SJCRH30 (cell line): Measurements from ENCODE around the gene TCOF1. TPM values are rescaled to one million over a fixed set of nuclear protein-coding genes. Genes with fewer than 3 reads are reported as not detected.
"Not testable (repeated sequence)": the region's sequence is repeated elsewhere in the genome, so short reads cannot be mapped to it uniquely, and the experiment has no call there.

Source experiments
- DNase-seq, 2 experiments: peaks; one replicate each; pipeline ENCODE4 v3.0.0-alpha.2; 2015 to 2020
- H3K27ac ChIP-seq: fragments of 250-450 bp; sonication (Bioruptor Pico); 2 replicates; pipeline ENCODE4 v1.5.1; 2020; ENCODE audit warnings: mild to moderate bottlenecking, moderate library complexity
- H3K27me3 ChIP-seq: fragments of 250-450 bp; sonication (Bioruptor Pico); 2 replicates; pipeline ENCODE4 v1.5.1; 2020; ENCODE audit warnings: mild to moderate bottlenecking, moderate library complexity
- H3K36me3 ChIP-seq: fragments of 250-450 bp; sonication (Bioruptor Pico); 2 replicates; pipeline ENCODE4 v1.5.1; 2020; ENCODE audit warnings: mild to moderate bottlenecking, moderate library complexity
- H3K4me1 ChIP-seq: fragments of 250-450 bp; sonication (Bioruptor Pico); 2 replicates; pipeline ENCODE4 v1.5.1; 2020; ENCODE audit warnings: mild to moderate bottlenecking, moderate library complexity
- H3K4me3 ChIP-seq: fragments of 250-450 bp; sonication (Bioruptor Pico); 2 replicates; pipeline ENCODE4 v1.5.1; 2020; ENCODE audit warnings: mild to moderate bottlenecking, moderate library complexity
- H3K9me3 ChIP-seq: fragments of 250-450 bp; sonication (Bioruptor Pico); replicated peaks from 2 replicates; pipeline ENCODE4 v1.5.1; 2020; ENCODE audit warnings: mild to moderate bottlenecking, moderate library complexity
- total RNA-seq: library from RNA; depleted of rRNA; stranded (reverse); fragments of >200 nt; shearing (Covaris generic); gene quantifications from 2 replicates; pipeline ENCODE4 v1.2.3, GENCODE V29; 2014

Gene TCOF1
- total RNA-seq, 1 experiment from 2014 or later = 58.9 TPM

- Histone ChIP-seq H3K27ac (no peak overlapping the region), H3K36me3 (no peaks in the 10 kb centered on the region), H3K27me3 (peaks cover 4% of the 10 kb centered on the region; the same call in 1 of the 2 replicates), H3K4me1 (no peaks in the 10 kb centered on the region), H3K4me3 (no peak overlapping the region), H3K9me3 (no peaks in the 10 kb centered on the region)
- DNase-seq = no peak
These were observed 50.9 kb downstream of the TCOF1 start for GRCh38 chr5:150408231-150408943.

GRCh38 chr5:150409638-150410523 is 52.4 kb downstream of the TCOF1 start:
- Histone ChIP-seq H3K27me3 (peaks cover 6% of the 10 kb centered on the region; the same call in 1 of the 2 replicates), H3K36me3 (no peaks in the 10 kb centered on the region), H3K27ac (no peak overlapping the region), H3K4me3 (no peak overlapping the region), H3K9me3 (no peaks in the 10 kb centered on the region), H3K4me1 (no peaks in the 10 kb centered on the region)
- DNase-seq = peak; percentile 74 to 88

- Histone ChIP-seq H3K4me1 (no peaks in the 10 kb centered on the region), H3K4me3 (no peak overlapping the region), H3K27me3 (peaks cover 6% of the 10 kb centered on the region; the same call in 1 of the 2 replicates), H3K27ac (no peak overlapping the region), H3K9me3 (no peaks in the 10 kb centered on the region), H3K36me3 (no peaks in the 10 kb centered on the region)
- peak in 1 of 2 experiments; percentile 59 for DNase-seq
These were observed 53.2 kb downstream of the TCOF1 start for GRCh38 chr5:150410524-150411244.

- Histone ChIP-seq H3K4me3 (no peak overlapping the region), H3K27ac (no peak overlapping the region), H3K9me3 (no peaks in the 10 kb centered on the region), H3K4me1 (no peaks in the 10 kb centered on the region), H3K36me3 (no peaks in the 10 kb centered on the region), H3K27me3 (peaks cover 6% of the 10 kb centered on the region; the same call in 1 of the 2 replicates)
- DNase-seq = no peak
These were observed 53.9 kb downstream of the TCOF1 start for GRCh38 chr5:150411245-150411979.

GRCh38 chr5:150412319-150413175 is 55.0 kb downstream of the TCOF1 start, which contains the start of gene CD74:
Gene CD74, minus strand, starts transcription at chr5:150412910. Its CDS starts 161 bp downstream, at chr5:150412749.
- Histone ChIP-seq H3K27me3 (peaks cover 6% of the 10 kb centered on the region; the same call in 1 of the 2 replicates), H3K4me3 (no peak within 1 kb of the TSS), H3K9me3 (no peaks in the 10 kb centered on the region), H3K36me3 (no peaks in the 10 kb centered on the region), H3K4me1 (no peaks in the 10 kb centered on the region), H3K27ac (no peak within 1 kb of the TSS)
- DNase-seq = no peak

- Histone ChIP-seq H3K4me3 (no peak overlapping the region), H3K27ac (no peak overlapping the region), H3K27me3 (peaks cover 6% of the 10 kb centered on the region; the same call in 1 of the 2 replicates), H3K4me1 (no peaks in the 10 kb centered on the region), H3K36me3 (no peaks in the 10 kb centered on the region), H3K9me3 (no peaks in the 10 kb centered on the region)
- no peak for DNase-seq
These were observed 55.8 kb downstream of the TCOF1 start for GRCh38 chr5:150413176-150413901.

- H3K4me1 ChIP-seq, H3K9me3 ChIP-seq, H3K4me3 ChIP-seq, H3K27ac ChIP-seq, H3K36me3 ChIP-seq, H3K27me3 ChIP-seq, DNase-seq: not testable (repeated sequence)
These were observed 56.6 kb downstream of the TCOF1 start for GRCh38 chr5:150413902-150414790.

GRCh38 chr5:150419630-150420270 is 62.3 kb downstream of the TCOF1 start:
- no peaks in the 10 kb centered on the region for H3K36me3 ChIP-seq
- peak in 1 of 2 experiments; percentile 43 for DNase-seq
- no peaks in the 10 kb centered on the region for H3K9me3 ChIP-seq
- no peaks in the 10 kb centered on the region for H3K27me3 ChIP-seq
- H3K4me1 ChIP-seq = no peaks in the 10 kb centered on the region
- H3K27ac ChIP-seq = no peak overlapping the region
- no peak overlapping the region for H3K4me3 ChIP-seq

- Histone ChIP-seq H3K4me1 (no peaks in the 10 kb centered on the region), H3K36me3 (no peaks in the 10 kb centered on the region), H3K27ac (no peak overlapping the region), H3K27me3 (no peaks in the 10 kb centered on the region), H3K9me3 (no peaks in the 10 kb centered on the region), H3K4me3 (no peak overlapping the region)
- DNase-seq = no peak
These were observed 64.6 kb downstream of the TCOF1 start for GRCh38 chr5:150422075-150422474.

- DNase-seq = no peak
- Histone ChIP-seq H3K36me3 (no peaks in the 10 kb centered on the region), H3K9me3 (no peaks in the 10 kb centered on the region), H3K27ac (no peak overlapping the region), H3K4me3 (no peak overlapping the region), H3K27me3 (no peaks in the 10 kb centered on the region), H3K4me1 (no peaks in the 10 kb centered on the region)
These were observed 65.3 kb downstream of the TCOF1 start for GRCh38 chr5:150422758-150423157.

GRCh38 chr5:150426165-150426564 is 68.7 kb downstream of the TCOF1 start:
- H3K4me3 ChIP-seq, H3K4me1 ChIP-seq, H3K27me3 ChIP-seq, H3K36me3 ChIP-seq, H3K27ac ChIP-seq, DNase-seq, H3K9me3 ChIP-seq: not testable (repeated sequence)
